HepG2 (cell line): Measurements from ENCODE around the gene CTF1. TPM values are rescaled to one million over a fixed set of nuclear protein-coding genes. Genes with fewer than 3 reads are reported as not detected.

Source experiments
- ATAC-seq: fragments of 200-7000 bp; cut with Tn5 transposase; 3 replicates; pipeline ENCODE4 v1.9.1; 2020; ENCODE audit warnings: mild to moderate bottlenecking, moderate library complexity
- BruUV-seq: library from RNA; stranded (reverse); fragments of 400-500 nt; replicated peaks from 2 replicates; lab custom pipeline; 2021; lab: Mats Ljungman, UMichigan
- CTCF ChIA-PET: fragments of 300-600 bp; formaldehyde crosslinking; extraction: SDS; loops from one replicate; lab custom pipeline; 2021; ENCODE audit warnings: low total read pairs, inconsistent platforms, low intra/inter-chr PET ratio; lab: Yijun Ruan, JAX
- POLR2A ChIA-PET: fragments of 350-600 bp; sonication (Branson Sonifier 250); formaldehyde crosslinking; loops from one replicate; lab custom pipeline; 2020; ENCODE audit warnings: antibody characterized with exemption, inconsistent platforms; lab: Yijun Ruan, JAX
- DNase-seq: peaks from one replicate; pipeline ENCODE4 v3.0.0-alpha.2; 2015; ENCODE audit warnings: low spot score
- FAIRE-seq: peaks from 3 replicates; lab custom pipeline; 2011; peaks lifted over from hg19 to GRCh38; lab: Jason Lieb, UNC
- H2AFZ ChIP-seq: one replicate; pipeline ENCODE4 v1.6.1; 2011; ENCODE audit warnings: low read length, inconsistent platforms
- H3K27ac ChIP-seq: fragments of 300-600 bp; 3 replicates; pipeline ENCODE4 v1.8.0; 2011; ENCODE audit warnings: mixed run types, mild to moderate bottlenecking, mixed read lengths, low read length, inconsistent platforms; ENCODE audit not compliant: insufficient read depth; ENCODE audit errors: extremely low read length
- H3K27me3 ChIP-seq, 2 experiments: fragments of 200-600 bp in 1 of 2; 2 replicates in 1 of 2; 3 replicates in 1 of 2; pipeline versions ENCODE4 v1.6.0 to v1.8.0; 2011; ENCODE audit warnings: low read length in 2 of 2, mild to moderate bottlenecking in 2 of 2, moderate library complexity in 2 of 2, inconsistent platforms in 1 of 2; ENCODE audit not compliant: insufficient read depth in 2 of 2, control insufficient read depth in 1 of 2
- H3K36me3 ChIP-seq, 2 experiments: fragments of 200-600 bp in 1 of 2; replicated peaks in 1 of 2; 2 replicates in 1 of 2; 3 replicates in 1 of 2; pipeline versions ENCODE4 v1.5.1 to v1.8.0; 2011; ENCODE audit warnings: low read length in 2 of 2, inconsistent platforms in 1 of 2; ENCODE audit not compliant: insufficient read depth in 2 of 2, control insufficient read depth in 1 of 2
- H3K4me1 ChIP-seq: 2 replicates; pipeline ENCODE4 v1.5.1; 2012; ENCODE audit warnings: low read length, inconsistent platforms; ENCODE audit not compliant: insufficient read depth
- H3K4me2 ChIP-seq: 2 replicates; pipeline ENCODE4 v1.6.0; 2011; ENCODE audit warnings: low read depth, low read length, inconsistent platforms
- H3K4me3 ChIP-seq, 3 experiments: fragments of 200-600 bp in 1 of 3; sonication (generic), shearing (Covaris generic) in 1 of 3; replicated peaks in 1 of 3; 2 replicates each; pipeline ENCODE4 v1.5.1; 2011 to 2016; ENCODE audit warnings: low read length in 3 of 3, inconsistent platforms in 2 of 3, low read depth in 2 of 3, mild to moderate bottlenecking in 2 of 3, control low read depth in 1 of 3, mixed read lengths in 1 of 3; ENCODE audit not compliant: insufficient read depth in 1 of 3
- H3K79me2 ChIP-seq: one replicate; pipeline ENCODE4 v1.6.1; 2011; ENCODE audit warnings: low read length, inconsistent platforms; ENCODE audit not compliant: insufficient read depth
- H3K9ac ChIP-seq: 2 replicates; pipeline ENCODE4 v1.6.0; 2011; ENCODE audit warnings: mild to moderate bottlenecking, low read depth, low read length, inconsistent platforms; ENCODE audit not compliant: insufficient read depth
- H3K9me3 ChIP-seq: 2 replicates; pipeline ENCODE4 v1.5.1; 2012; ENCODE audit warnings: mild to moderate bottlenecking, low read length
- H4K20me1 ChIP-seq: 2 replicates; pipeline ENCODE4 v1.6.0; 2011; ENCODE audit warnings: inconsistent platforms, mild to moderate bottlenecking, low read length, moderate library complexity; ENCODE audit not compliant: insufficient read depth
- DR1 ChIP-seq: sonication (generic); formaldehyde crosslinking; IDR thresholded peaks from 2 replicates; pipeline ENCODE4 v1.8.0; 2021; ENCODE audit warnings: mild to moderate bottlenecking, missing genetic modification reagents, inconsistent platforms
- FOSL2 ChIP-seq: sonication (generic); formaldehyde crosslinking; IDR thresholded peaks from 2 replicates; pipeline ENCODE4 v1.4.0; 2020; ENCODE audit warnings: missing genetic modification reagents
- FOXC1 ChIP-seq: sonication (generic); formaldehyde crosslinking; IDR thresholded peaks from 2 replicates; pipeline ENCODE4 v1.8.0; 2022; ENCODE audit warnings: mild to moderate bottlenecking, missing genetic modification reagents, borderline replicate concordance
- FOXK1 ChIP-seq: sonication (generic); formaldehyde crosslinking; IDR thresholded peaks from 2 replicates; pipeline ENCODE4 v1.4.0; 2020; ENCODE audit warnings: low read depth, missing genetic modification reagents, borderline replicate concordance
- HOXA9 ChIP-seq: sonication (generic); formaldehyde crosslinking; IDR thresholded peaks from 2 replicates; pipeline ENCODE4 v1.8.1; 2022; ENCODE audit warnings: missing genetic modification reagents, mild to moderate bottlenecking, moderate library complexity, borderline replicate concordance
- JDP2 ChIP-seq: sonication (generic); formaldehyde crosslinking; IDR thresholded peaks from 2 replicates; pipeline ENCODE4 v1.8.1; 2022; ENCODE audit warnings: missing genetic modification reagents, borderline replicate concordance
- MED1 ChIP-seq: sonication (generic); formaldehyde crosslinking; IDR thresholded peaks from 2 replicates; pipeline ENCODE4 v1.4.0; 2020; ENCODE audit warnings: missing genetic modification reagents
- MEF2D ChIP-seq: sonication (generic); formaldehyde crosslinking; IDR thresholded peaks from 2 replicates; pipeline ENCODE4 v1.5.1; 2020; ENCODE audit warnings: mild to moderate bottlenecking, missing genetic modification reagents
- NFKBIZ ChIP-seq: IDR thresholded peaks from 2 replicates; pipeline ENCODE4 v1.6.1; 2018; ENCODE audit warnings: missing genetic modification reagents, missing compliant biosample characterization
- NFYB ChIP-seq: sonication (generic); formaldehyde crosslinking; IDR thresholded peaks from 2 replicates; pipeline ENCODE4 v1.4.0; 2020; ENCODE audit warnings: missing genetic modification reagents
- NR1H2 ChIP-seq: sonication (generic); formaldehyde crosslinking; IDR thresholded peaks from 2 replicates; pipeline ENCODE4 v1.8.1; 2022; ENCODE audit warnings: low read depth, missing genetic modification reagents, borderline replicate concordance
- RBM39 ChIP-seq: fragments of 200-400 bp; formaldehyde crosslinking; IDR thresholded peaks from one replicate; pipeline ENCODE4 v1.6.1; 2018; ENCODE audit warnings: antibody characterized with exemption, mild to moderate bottlenecking, low read depth, low read length; ENCODE audit not compliant: poor library complexity, severe bottlenecking
- SOX13 ChIP-seq, 3 experiments: fragments of 450-650 bp in 1 of 3; sonication (generic) in 1 of 3; formaldehyde crosslinking in 1 of 3; IDR thresholded peaks in 2 of 3; conservative IDR thresholded peaks in 1 of 3; 2 replicates each; pipeline versions ENCODE4 v1.5.0 to v1.6.1; 2016 to 2020; ENCODE audit warnings: antibody characterized with exemption in 1 of 3, mild to moderate bottlenecking in 1 of 3, missing compliant biosample characterization in 1 of 3, missing genetic modification reagents in 1 of 3, moderate library complexity in 1 of 3
- ZBTB14 ChIP-seq: sonication (generic); formaldehyde crosslinking; IDR thresholded peaks from 2 replicates; pipeline ENCODE4 v1.4.0; 2020; ENCODE audit warnings: missing genetic modification reagents
- ZFY ChIP-seq: sonication (generic); formaldehyde crosslinking; IDR thresholded peaks from 2 replicates; pipeline ENCODE4 v1.4.0; 2020; ENCODE audit warnings: missing genetic modification reagents
- ZKSCAN8 ChIP-seq: IDR thresholded peaks from 2 replicates; pipeline ENCODE4 v1.6.1; 2016; ENCODE audit warnings: borderline replicate concordance, missing genetic modification reagents, missing compliant biosample characterization
- ZMYM3 ChIP-seq: sonication (generic); formaldehyde crosslinking; IDR thresholded peaks from 2 replicates; pipeline ENCODE4 v1.5.1; 2020; ENCODE audit warnings: mild to moderate bottlenecking, missing genetic modification reagents
- ZNF557 ChIP-seq: sonication (generic); formaldehyde crosslinking; IDR thresholded peaks from 2 replicates; pipeline ENCODE4 v1.4.0; 2020; ENCODE audit warnings: missing genetic modification reagents
- ZNF615 ChIP-seq: sonication (generic); formaldehyde crosslinking; IDR thresholded peaks from 2 replicates; pipeline ENCODE4 v1.5.0; 2020; ENCODE audit warnings: mild to moderate bottlenecking, missing genetic modification reagents, borderline replicate concordance
- ZNF616 ChIP-seq: sonication (generic); formaldehyde crosslinking; IDR thresholded peaks from 2 replicates; pipeline ENCODE4 v1.5.0; 2020; ENCODE audit warnings: low read depth, mild to moderate bottlenecking, missing genetic modification reagents
- ZNF768 ChIP-seq: sonication (generic); formaldehyde crosslinking; IDR thresholded peaks from 2 replicates; pipeline ENCODE4 v1.4.0; 2020; ENCODE audit warnings: missing genetic modification reagents
- ZNF878 ChIP-seq: sonication (generic); formaldehyde crosslinking; IDR thresholded peaks from 2 replicates; pipeline ENCODE4 v1.8.1; 2023; ENCODE audit warnings: mild to moderate bottlenecking, missing genetic modification reagents, moderate library complexity
- WGBS: methylation state at CpG from one replicate; pipeline ENCODE4 v1.1.6; 2017; ENCODE audit warnings: low lambda C conversion rate; 5-methylcytosine and 5-hydroxymethylcytosine counted together
- in situ Hi-C: cut with HindIII; loops from 2 replicates; pipeline ENCODE4 v1.10.0; 2017; ENCODE audit warnings: low pct_unique_long_range_greater_than_20kb; ENCODE audit not compliant: extremely low pct_ligation_motif_present
- intact Hi-C: fragments of 100-400 bp; cut with micrococcal nuclease; formaldehyde crosslinking; loops from one replicate; pipeline ENCODE4 v1.10.0; 2022; ENCODE audit not compliant: unreplicated experiment
- polyA plus RNA-seq, 8 experiments: library from polyadenylated mRNA; depleted of rRNA in 3 of 8; stranded (reverse) in 7 of 8; unstranded in 1 of 8; fragments of >200 nt; fragmentation: Illumina TruSeq in 4 of 8; extraction: Trizol in 4 of 8; gene quantifications; 2 replicates each; pipeline versions ENCODE4 v1.2.1 to v1.2.3, GENCODE V29; 2011 to 2016; ENCODE audit warnings: low read depth in 4 of 8, missing spikeins in 1 of 8, mixed read lengths in 1 of 8; ENCODE audit not compliant: insufficient read depth in 1 of 8
- total RNA-seq, 5 experiments: library from RNA; depleted of rRNA; stranded (reverse); fragments of >200 nt; fragmentation: Illumina TruSeq; extraction: Trizol; gene quantifications; 2 replicates each; pipeline ENCODE4 v1.2.3, GENCODE V29; 2016; ENCODE audit warnings: low read depth in 1 of 5

Gene CTF1
- total and polyA plus RNA-seq, 2 of the 13 experiments (the other 11 are each of a cell fraction or from before 2014, with no cell fraction given): 0.13 to 1.8 TPM

GRCh38 chr16:30875871-30876801 lies 20.3 kb upstream of the CTF1 start (continued):
- no peak for TF ChIP-seq NFYB (CRISPR knock-in tag)
- peak; percentile 99 for TF ChIP-seq ZKSCAN8 (CRISPR knock-in tag)
- peak; percentile 58; the same call in 1 of the 2 replicates for TF ChIP-seq ZNF615 (CRISPR knock-in tag)
- TF ChIP-seq NFKBIZ (CRISPR knock-in tag): 0 out of 2 replicates have a peak, but pooled peaks have one; percentile 26
- 0 out of 2 replicates have a peak, but pooled peaks have one; percentile 18 for TF ChIP-seq FOXC1 (CRISPR knock-in tag)
- peak; percentile 64 for TF ChIP-seq ZMYM3 (CRISPR knock-in tag)
- TF ChIP-seq FOSL2 (CRISPR knock-in tag): 0 out of 2 replicates have a peak, but pooled peaks have one; percentile 10

GRCh38 chr16:30876867-30877266 lies 19.5 kb upstream of the CTF1 start:
- 22% methylated on average over 5 of the region's 5 CpGs for WGBS
- ATAC-seq (peak; percentile 58), FAIRE-seq (no peak), DNase-seq (peak; percentile 62)
- ChIA-PET CTCF (no interaction called here), POLR2A (interaction anchor here (1.1 to 4.8 kb wide), 6 partner anchors 9 to 74 kb away, joined by 3 to 69 read pairs (median 12); partner anchors contain the start of gene CTF1)
- Histone ChIP-seq H3K4me2 (peak overlapping the region; percentile 92), H4K20me1 (no peaks in the 10 kb centered on the region), H3K4me3 (peak overlapping the region; percentile 84 to 97 (median 86)), H3K27ac (peak overlapping the region; percentile 86), H3K4me1 (peaks cover 50% of the 10 kb centered on the region), H2AFZ (no peak overlapping the region), H3K36me3 (peaks cover 2 to 3% of the 10 kb centered on the region in 2 experiments; a peak in 3 of 5 replicates), H3K9me3 (no peaks in the 10 kb centered on the region), H3K9ac (peak overlapping the region; percentile 91), H3K79me2 (peaks cover 20% of the 10 kb centered on the region), H3K27me3 (no peaks in the 10 kb centered on the region; a peak in 1 of 5 replicates)
- in situ Hi-C loops (no loop called here), intact Hi-C loops (no loop called here)
- no TSS peak for BruUV-seq
- TF ChIP-seq SOX13 (IDR thresholded peaks at IDR 0.05) (no peak), SOX13 (CRISPR knock-in tag; conservative IDR thresholded peaks at IDR 0.05 in 1 of 2, IDR thresholded peaks at IDR 0.05 in 1 of 2) (no peak), ZFY (peak; percentile 48), ZNF878 (CRISPR knock-in tag) (no peak), NR1H2 (CRISPR knock-in tag) (no peak), ZBTB14 (no peak), ZNF557 (CRISPR knock-in tag) (no peak), ZNF616 (CRISPR knock-in tag) (no peak), DR1 (CRISPR knock-in tag) (no peak), FOXK1 (CRISPR knock-in tag) (no peak), ZNF768 (CRISPR knock-in tag) (0 out of 2 replicates have a peak, but pooled peaks have one; percentile 36), RBM39 (no peak), JDP2 (CRISPR knock-in tag) (no peak), MEF2D (CRISPR knock-in tag) (no peak), HOXA9 (CRISPR knock-in tag) (no peak), MED1 (no peak)
